ENCODE data around the gene CPNE1.

The CPNE1 gene

GRCh38 chr20:35653430-35653734 lies 11.3 kb downstream of the CPNE1 start:
- no peak for TF ChIP-seq GATA1 (IDR thresholded peaks at IDR 0.05; ENCODE audit: low read depth, low read length)
- TF ChIP-seq POLR2A (IDR thresholded peaks at IDR 0.05; ENCODE audit: low read length) = no peak

GRCh38 chr20:35652641-35653429 lies 11.9 kb downstream of the CPNE1 start:
- DNase-seq = no peak
- no peak for TF ChIP-seq POLR2A (IDR thresholded peaks at IDR 0.05; ENCODE audit: low read length)
- no peak for TF ChIP-seq GATA1 (IDR thresholded peaks at IDR 0.05; ENCODE audit: low read depth, low read length)

More at GRCh38 chr20:35653430-35653734, 11.3 kb downstream of the CPNE1 start:
- DNase-seq = no peak

GRCh38 chr20:35651958-35652357 lies 12.7 kb downstream of the CPNE1 start:
- DNase-seq = no peak
- TF ChIP-seq GATA1 (IDR thresholded peaks at IDR 0.05; ENCODE audit: low read depth, low read length) = no peak
- no peak for TF ChIP-seq POLR2A (IDR thresholded peaks at IDR 0.05; ENCODE audit: low read length)

- TF ChIP-seq POLR2A (IDR thresholded peaks at IDR 0.05; ENCODE audit: low read length) (no peak), GATA1 (IDR thresholded peaks at IDR 0.05; ENCODE audit: low read depth, low read length) (no peak)
- DNase-seq = no peak
These were observed 14.1 kb downstream of the CPNE1 start for GRCh38 chr20:35650632-35651031.

GRCh38 chr20:35648836-35649235 lies 15.9 kb downstream of the CPNE1 start:
- TF ChIP-seq POLR2A (IDR thresholded peaks at IDR 0.05; ENCODE audit: low read length) = no peak
- TF ChIP-seq GATA1 (IDR thresholded peaks at IDR 0.05; ENCODE audit: low read depth, low read length) = no peak
- DNase-seq = no peak

GRCh38 chr20:35644806-35645205 lies 19.9 kb downstream of the CPNE1 start:
- TF ChIP-seq POLR2A (IDR thresholded peaks at IDR 0.05; ENCODE audit: low read length) (no peak), GATA1 (IDR thresholded peaks at IDR 0.05; ENCODE audit: low read depth, low read length) (no peak)
- DNase-seq = no peak

- TF ChIP-seq GATA1 (IDR thresholded peaks at IDR 0.05; ENCODE audit: low read depth, low read length) = no peak
- no peak for TF ChIP-seq POLR2A (IDR thresholded peaks at IDR 0.05; ENCODE audit: low read length)
- no peak for DNase-seq
These were observed 21.7 kb downstream of the CPNE1 start for GRCh38 chr20:35643045-35643444.

GRCh38 chr20:35641743-35642142 lies 23.0 kb downstream of the CPNE1 start:
- DNase-seq = no peak
- no peak for TF ChIP-seq POLR2A (IDR thresholded peaks at IDR 0.05; ENCODE audit: low read length)
- no peak for TF ChIP-seq GATA1 (IDR thresholded peaks at IDR 0.05; ENCODE audit: low read depth, low read length)

- TF ChIP-seq GATA1 (IDR thresholded peaks at IDR 0.05; ENCODE audit: low read depth, low read length) = no peak
- TF ChIP-seq POLR2A (IDR thresholded peaks at IDR 0.05; ENCODE audit: low read length) = no peak
- DNase-seq = no peak
These were observed 24.0 kb downstream of the CPNE1 start for GRCh38 chr20:35640724-35641123.

- no peak for DNase-seq
- TF ChIP-seq POLR2A (IDR thresholded peaks at IDR 0.05; ENCODE audit: low read length) = no peak
These were observed 25.9 kb downstream of the CPNE1 start for GRCh38 chr20:35638751-35639150.

- no peak for DNase-seq
- TF ChIP-seq POLR2A (IDR thresholded peaks at IDR 0.05; ENCODE audit: low read length) = no peak
- no peak for TF ChIP-seq GATA1 (IDR thresholded peaks at IDR 0.05; ENCODE audit: low read depth, low read length)
These were observed 27.4 kb downstream of the CPNE1 start for GRCh38 chr20:35637276-35637675.

GRCh38 chr20:35636095-35636494 lies 28.6 kb downstream of the CPNE1 start:
- DNase-seq = no peak
- TF ChIP-seq POLR2A (IDR thresholded peaks at IDR 0.05; ENCODE audit: low read length) = no peak
- no peak for TF ChIP-seq GATA1 (IDR thresholded peaks at IDR 0.05; ENCODE audit: low read depth, low read length)

GRCh38 chr20:35635652-35636051 lies 29.0 kb downstream of the CPNE1 start:
- TF ChIP-seq POLR2A (IDR thresholded peaks at IDR 0.05; ENCODE audit: low read length) (no peak), GATA1 (IDR thresholded peaks at IDR 0.05; ENCODE audit: low read depth, low read length) (no peak)

GRCh38 chr20:35632539-35633115 lies 32.1 kb downstream of the CPNE1 start:
- TF ChIP-seq GATA1 (IDR thresholded peaks at IDR 0.05; ENCODE audit: low read depth, low read length) = no peak
- no peak for TF ChIP-seq POLR2A (IDR thresholded peaks at IDR 0.05; ENCODE audit: low read length)
- no peak for DNase-seq

More at GRCh38 chr20:35635652-35636051, 29.0 kb downstream of the CPNE1 start:
- DNase-seq = no peak

GRCh38 chr20:35630636-35631035 lies 34.1 kb downstream of the CPNE1 start:
- TF ChIP-seq POLR2A (IDR thresholded peaks at IDR 0.05; ENCODE audit: low read length) = no peak
- TF ChIP-seq GATA1 (IDR thresholded peaks at IDR 0.05; ENCODE audit: low read depth, low read length) = no peak
- DNase-seq = no peak
